HL-60/S4 treated with retinoic acid at 250 ng/mL for 4 days and 3 days (cell line): ENCODE results near the gene HIVEP3.

Experiments used
- in situ Hi-C: fragments of 300-500 bp; cut with MboI; formaldehyde crosslinking; loops from 2 replicates; pipeline ENCODE4 v1.7.0; 2022; ENCODE audit warnings: low sequenced_read_pairs

The HIVEP3 gene

GRCh38 chr1:41735139-41735538 lies 183.6 kb downstream of the HIVEP3 start:
- in situ Hi-C loops, result no loop called here

- in situ Hi-C loops, result no loop called here
Observed at GRCh38 chr1:41734201-41734970, 184.3 kb downstream of the HIVEP3 start.

- in situ Hi-C loops, result no loop called here
Observed at GRCh38 chr1:41733725-41734124, 185.0 kb downstream of the HIVEP3 start.

- in situ Hi-C loops, result no loop called here
Observed at GRCh38 chr1:41733021-41733420, 185.7 kb downstream of the HIVEP3 start.

- in situ Hi-C loops, result no loop called here
Observed at GRCh38 chr1:41731516-41732030, 187.1 kb downstream of the HIVEP3 start.

- in situ Hi-C loops, result no loop called here
Observed at GRCh38 chr1:41730806-41731205, 187.9 kb downstream of the HIVEP3 start.

GRCh38 chr1:41728403-41729202 lies 190.1 kb downstream of the HIVEP3 start:
- in situ Hi-C loops, result no loop called here

GRCh38 chr1:41727749-41728115 lies 191.0 kb downstream of the HIVEP3 start:
- in situ Hi-C loops, result no loop called here

GRCh38 chr1:41726899-41727748 lies 191.6 kb downstream of the HIVEP3 start:
- in situ Hi-C loops, result no loop called here

- in situ Hi-C loops, result no loop called here
Observed at GRCh38 chr1:41726292-41726691, 192.4 kb downstream of the HIVEP3 start.

- in situ Hi-C loops, result no loop called here
Observed at GRCh38 chr1:41724926-41725325, 193.8 kb downstream of the HIVEP3 start.

- in situ Hi-C loops, result no loop called here
Observed at GRCh38 chr1:41724248-41724647, 194.5 kb downstream of the HIVEP3 start.

GRCh38 chr1:41723786-41724185 lies 194.9 kb downstream of the HIVEP3 start:
- in situ Hi-C loops, result no loop called here

- in situ Hi-C loops, result no loop called here
Observed at GRCh38 chr1:41722184-41722583, 196.5 kb downstream of the HIVEP3 start.

GRCh38 chr1:41720861-41721410 lies 197.8 kb downstream of the HIVEP3 start:
- in situ Hi-C loops, result no loop called here

GRCh38 chr1:41719590-41719989 lies 199.1 kb downstream of the HIVEP3 start:
- in situ Hi-C loops, result no loop called here

- in situ Hi-C loops, result no loop called here
Observed at GRCh38 chr1:41719128-41719527, 199.6 kb downstream of the HIVEP3 start.

- in situ Hi-C loops, result no loop called here
Observed at GRCh38 chr1:41718497-41718896, 200.2 kb downstream of the HIVEP3 start.

- in situ Hi-C loops, result no loop called here
Observed at GRCh38 chr1:41716188-41717130, 202.3 kb downstream of the HIVEP3 start.
